OCI-LY3 (cell line): ENCODE data around the gene SLC22A12.

Source experiments
- H2AFZ ChIP-seq: fragments of 200-600, 300-600 bp; shearing (Covaris generic); 2 replicates; pipeline ENCODE4 v1.6.0; 2014; ENCODE audit warnings: antibody characterized with exemption, low read depth, low read length
- H3K27ac ChIP-seq: fragments of 200-600, 300-600 bp; sonication (generic); 2 replicates; pipeline ENCODE4 v1.5.1; 2014; ENCODE audit warnings: mild to moderate bottlenecking, low read length, moderate library complexity, mixed read lengths
- H3K27me3 ChIP-seq: fragments of 200-600, 300-600 bp; sonication (generic); 2 replicates; pipeline ENCODE4 v1.6.1; 2014; ENCODE audit warnings: low read depth, low read length, mixed read lengths
- H3K36me3 ChIP-seq: fragments of 200-600, 300-600 bp; sonication (generic); replicated peaks from 2 replicates; pipeline ENCODE3; 2014; ENCODE audit warnings: low read depth, low read length, mixed read lengths
- H3K4me1 ChIP-seq: fragments of 300-600, 200-600 bp; sonication (generic); 2 replicates; pipeline ENCODE4 v1.6.1; 2014; ENCODE audit warnings: low read length, mixed read lengths
- H3K4me2 ChIP-seq: fragments of 200-600, 300-600 bp; sonication (generic); 2 replicates; pipeline ENCODE4 v1.6.1; 2014; ENCODE audit warnings: low read length, mixed read lengths
- H3K4me3 ChIP-seq: fragments of 300-600, 200-600 bp; sonication (generic); 2 replicates; pipeline ENCODE4 v1.5.1; 2014; ENCODE audit warnings: antibody characterized with exemption, mild to moderate bottlenecking, low read length, moderate library complexity
- H3K79me2 ChIP-seq: fragments of 300-600, 200-600 bp; shearing (Covaris generic); 2 replicates; pipeline ENCODE4 v1.6.1; 2014; ENCODE audit warnings: mild to moderate bottlenecking, low read length, mixed read lengths
- H3K9ac ChIP-seq: fragments of 300-600, 200-600 bp; shearing (Covaris generic); 2 replicates; pipeline ENCODE4 v1.6.0; 2014; ENCODE audit warnings: mild to moderate bottlenecking, low read length, moderate library complexity
- H3K9me3 ChIP-seq: fragments of 200-600, 300-600 bp; shearing (Covaris generic); 2 replicates; pipeline ENCODE4 v1.6.1; 2014; ENCODE audit warnings: low read length, mixed read lengths; ENCODE audit not compliant: insufficient read depth
- H4K20me1 ChIP-seq: fragments of 200-600, 300-600 bp; sonication (generic); 2 replicates; pipeline ENCODE4 v1.6.1; 2016; ENCODE audit warnings: low read length, mixed read lengths; ENCODE audit not compliant: insufficient read depth
- EZH2phosphoT487 ChIP-seq: fragments of 200-600 bp; shearing (Covaris generic); IDR thresholded peaks from 2 replicates; pipeline ENCODE4 v1.6.1; 2018; ENCODE audit warnings: antibody characterized with exemption, mixed run types, low read depth
- TF ChIP-seq, protein P1 (sequence below): fragments of 200-600, 300-600 bp; sonication (generic); IDR thresholded peaks from 2 replicates; pipeline ENCODE4 v1.5.1; 2014; ENCODE audit warnings: antibody characterized with exemption, low read length, low read depth

The SLC22A12 gene

DNA sequence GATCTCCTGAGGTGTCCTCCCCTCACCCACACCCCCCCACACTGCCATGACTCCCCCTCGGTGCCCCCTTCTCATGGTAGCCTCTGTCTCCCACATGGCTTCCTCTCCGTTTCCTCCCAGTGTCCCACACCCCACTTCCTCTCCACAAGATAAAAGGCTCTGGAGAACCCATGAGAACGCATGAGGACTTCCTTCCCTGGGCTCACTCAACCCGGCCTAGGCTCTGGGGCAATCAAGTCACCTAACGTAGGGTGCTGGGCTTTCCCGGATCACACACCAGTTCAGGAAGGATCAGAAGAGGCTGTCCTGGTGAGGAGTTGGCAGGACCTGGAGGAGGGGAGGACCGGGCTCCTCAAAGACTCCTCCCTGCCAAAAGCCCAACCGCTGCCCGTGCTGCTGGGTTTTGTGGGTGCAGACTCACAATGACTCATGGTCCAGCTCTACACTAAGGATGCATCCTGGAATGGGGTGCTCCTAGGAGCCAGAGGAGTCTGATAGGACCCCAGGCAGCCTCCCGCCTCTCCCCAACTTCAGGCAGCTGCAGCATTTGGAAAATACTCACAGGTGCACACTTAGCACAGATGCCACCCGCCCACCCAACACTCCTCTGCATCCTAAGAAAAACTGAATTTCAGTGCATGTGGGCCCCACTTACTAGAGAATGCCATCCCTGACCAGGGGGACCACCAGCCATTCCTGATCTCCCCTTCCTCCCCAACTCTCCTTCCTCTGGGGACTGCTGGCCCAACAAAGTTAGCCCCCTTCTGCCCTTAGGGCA lies 21.0 kb downstream of the SLC22A12 start:
- H3K27ac ChIP-seq, result no peak overlapping the region
- H3K9ac ChIP-seq, result no peak overlapping the region
- no peaks in the 10 kb centered on the region for H3K27me3 ChIP-seq
- no peak overlapping the region for H3K4me3 ChIP-seq
- no peaks in the 10 kb centered on the region for H3K36me3 ChIP-seq
- 0 out of 2 replicates have a peak, but pooled peaks cover 3% of the 10 kb centered on the region for H4K20me1 ChIP-seq
- no peak overlapping the region for H2AFZ ChIP-seq
- no peaks in the 10 kb centered on the region for H3K4me1 ChIP-seq
- no peak overlapping the region for H3K4me2 ChIP-seq
- H3K9me3 ChIP-seq, result no peaks in the 10 kb centered on the region
- no peak for TF ChIP-seq EZH2phosphoT487
- TF ChIP-seq, protein P1, sequence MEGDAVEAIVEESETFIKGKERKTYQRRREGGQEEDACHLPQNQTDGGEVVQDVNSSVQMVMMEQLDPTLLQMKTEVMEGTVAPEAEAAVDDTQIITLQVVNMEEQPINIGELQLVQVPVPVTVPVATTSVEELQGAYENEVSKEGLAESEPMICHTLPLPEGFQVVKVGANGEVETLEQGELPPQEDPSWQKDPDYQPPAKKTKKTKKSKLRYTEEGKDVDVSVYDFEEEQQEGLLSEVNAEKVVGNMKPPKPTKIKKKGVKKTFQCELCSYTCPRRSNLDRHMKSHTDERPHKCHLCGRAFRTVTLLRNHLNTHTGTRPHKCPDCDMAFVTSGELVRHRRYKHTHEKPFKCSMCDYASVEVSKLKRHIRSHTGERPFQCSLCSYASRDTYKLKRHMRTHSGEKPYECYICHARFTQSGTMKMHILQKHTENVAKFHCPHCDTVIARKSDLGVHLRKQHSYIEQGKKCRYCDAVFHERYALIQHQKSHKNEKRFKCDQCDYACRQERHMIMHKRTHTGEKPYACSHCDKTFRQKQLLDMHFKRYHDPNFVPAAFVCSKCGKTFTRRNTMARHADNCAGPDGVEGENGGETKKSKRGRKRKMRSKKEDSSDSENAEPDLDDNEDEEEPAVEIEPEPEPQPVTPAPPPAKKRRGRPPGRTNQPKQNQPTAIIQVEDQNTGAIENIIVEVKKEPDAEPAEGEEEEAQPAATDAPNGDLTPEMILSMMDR, result no peak
- no peaks in the 10 kb centered on the region for H3K79me2 ChIP-seq

DNA sequence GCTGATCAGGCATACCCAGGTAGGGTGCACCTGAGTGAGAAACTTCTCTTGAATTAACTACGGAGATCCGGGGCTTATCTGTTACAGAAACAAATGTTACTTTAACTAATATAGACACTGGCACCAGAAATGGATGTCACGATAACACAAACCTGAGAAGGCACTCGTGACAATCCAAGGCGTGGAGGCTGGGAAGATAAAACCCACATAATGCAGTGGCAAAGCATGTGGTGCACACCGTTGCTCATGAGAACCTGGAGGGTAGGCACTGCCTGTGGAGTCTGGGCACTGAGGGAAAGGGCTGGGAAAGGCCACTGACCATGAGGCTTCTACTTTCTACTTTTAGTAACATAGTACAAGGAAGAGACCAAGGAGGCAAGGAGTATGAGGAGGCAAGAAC lies 22.6 kb downstream of the SLC22A12 start:
- Histone ChIP-seq H2AFZ (no peak overlapping the region), H3K4me1 (no peaks in the 10 kb centered on the region), H3K9me3 (no peaks in the 10 kb centered on the region), H3K36me3 (no peaks in the 10 kb centered on the region), H3K4me2 (no peak overlapping the region), H3K4me3 (no peak overlapping the region), H3K79me2 (no peaks in the 10 kb centered on the region), H3K9ac (no peak overlapping the region), H3K27me3 (no peaks in the 10 kb centered on the region), H3K27ac (no peak overlapping the region), H4K20me1 (0 out of 2 replicates have a peak, but pooled peaks cover 3% of the 10 kb centered on the region)
- TF ChIP-seq, protein P1, result no peak
- TF ChIP-seq EZH2phosphoT487, result no peak

DNA sequence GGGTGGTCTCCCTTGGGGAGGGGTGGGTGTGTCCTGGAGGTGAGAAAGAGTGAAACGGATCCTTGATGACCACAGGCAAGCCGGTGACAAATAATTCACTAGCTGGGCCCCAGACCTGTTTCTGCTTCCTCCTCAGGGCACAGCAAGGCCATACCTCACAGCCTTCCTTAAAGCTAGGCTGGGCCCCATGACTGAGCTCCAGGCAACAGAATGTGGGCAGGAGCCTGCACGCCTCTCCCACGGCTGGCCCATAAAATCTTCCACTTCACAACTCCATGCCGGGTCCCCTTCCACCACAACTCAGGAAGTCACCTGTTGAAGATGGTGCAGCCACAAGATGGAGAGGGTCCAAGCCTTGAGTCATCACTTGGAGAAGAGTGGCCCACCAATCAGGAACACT lies 23.9 kb downstream of the SLC22A12 start:
- Histone ChIP-seq H3K27me3 (no peaks in the 10 kb centered on the region), H3K4me1 (no peaks in the 10 kb centered on the region), H2AFZ (no peak overlapping the region), H3K79me2 (no peaks in the 10 kb centered on the region), H3K9me3 (no peaks in the 10 kb centered on the region), H3K27ac (no peak overlapping the region), H4K20me1 (0 out of 2 replicates have a peak, but pooled peaks cover 3% of the 10 kb centered on the region), H3K36me3 (no peaks in the 10 kb centered on the region), H3K4me2 (no peak overlapping the region), H3K9ac (no peak overlapping the region), H3K4me3 (no peak overlapping the region)
- TF ChIP-seq EZH2phosphoT487, result no peak
- TF ChIP-seq, protein P1, result no peak

DNA sequence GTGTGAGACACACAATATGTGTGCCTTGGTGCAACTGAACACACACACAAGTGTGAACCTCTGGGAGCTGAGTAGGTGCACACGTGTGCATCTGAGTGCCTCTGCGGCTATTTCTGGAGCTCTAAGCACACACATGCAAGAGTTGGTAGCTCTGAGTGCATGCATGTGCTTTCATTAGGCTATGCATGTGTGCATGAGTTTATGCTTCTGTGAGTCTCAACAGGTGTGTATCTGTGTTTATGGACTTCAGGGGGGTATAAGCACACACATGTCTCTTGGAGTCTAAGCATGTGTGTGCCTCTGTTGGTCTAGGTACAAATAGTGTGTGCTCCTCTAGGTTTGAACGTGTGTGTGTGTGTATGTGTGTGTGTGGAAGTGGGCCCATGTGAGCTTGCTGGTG lies 25.8 kb downstream of the SLC22A12 start:
- no peaks in the 10 kb centered on the region for H3K36me3 ChIP-seq

More for the DNA sequence above, 25.8 kb downstream of the SLC22A12 start:
- H3K4me2 ChIP-seq, result no peak overlapping the region
- no peak overlapping the region for H3K9ac ChIP-seq
- H2AFZ ChIP-seq, result no peak overlapping the region
- H3K27ac ChIP-seq, result no peak overlapping the region
- no peaks in the 10 kb centered on the region for H3K4me1 ChIP-seq
- H3K9me3 ChIP-seq, result no peaks in the 10 kb centered on the region
- H4K20me1 ChIP-seq, result 0 out of 2 replicates have a peak, but pooled peaks cover 3% of the 10 kb centered on the region
- no peak overlapping the region for H3K4me3 ChIP-seq
- H3K79me2 ChIP-seq, result no peaks in the 10 kb centered on the region
- TF ChIP-seq, protein P1, result no peak
- TF ChIP-seq EZH2phosphoT487, result no peak
- no peaks in the 10 kb centered on the region for H3K27me3 ChIP-seq
